Caco-2 (cell line): ENCODE results near the gene ARHGEF4. TPM values are rescaled to one million over a fixed set of nuclear protein-coding genes. Genes with fewer than 3 reads are reported as not detected.

Experiments
- BruUV-seq: library from RNA; stranded (reverse); fragments of 400-500 nt; replicated peaks from 2 replicates; lab custom pipeline; 2021; lab: Mats Ljungman, UMichigan
- CTCF ChIA-PET: fragments of 300-600 bp; sonication (Branson Sonifier 250); formaldehyde crosslinking; loops from one replicate; lab custom pipeline; 2022; ENCODE audit warnings: antibody characterized with exemption; lab: Charles Lee
- POLR2A ChIA-PET: fragments of 300-600 bp; sonication (Branson Sonifier 250); formaldehyde crosslinking; loops from one replicate; lab custom pipeline; 2022; ENCODE audit warnings: antibody characterized with exemption; lab: Charles Lee
- DNase-seq, 2 experiments: peaks; one replicate each; pipeline versions ENCODE4 v3.0.0 to v3.0.0-alpha.2; 2020 to 2022
- H3K27me3 ChIP-seq: replicated peaks from 2 replicates; pipeline ENCODE4 v1.6.0; 2011; ENCODE audit warnings: low read length; ENCODE audit not compliant: control insufficient read depth, insufficient read depth
- H3K36me3 ChIP-seq: 2 replicates; pipeline ENCODE4 v1.5.1; 2011; ENCODE audit warnings: low read length; ENCODE audit not compliant: control insufficient read depth, insufficient read depth
- H3K4me1 ChIP-seq: fragments of 250-450 bp; sonication (Bioruptor Pico); 2 replicates; pipeline ENCODE4 v1.5.1; 2020; ENCODE audit warnings: mild to moderate bottlenecking
- H3K4me3 ChIP-seq: 2 replicates; pipeline ENCODE4 v1.5.1; 2011; ENCODE audit warnings: low read depth, mild to moderate bottlenecking, control low read depth, low read length
- H3K9me3 ChIP-seq: fragments of 250-450 bp; sonication (Bioruptor Pico); 2 replicates; pipeline ENCODE4 v1.5.1; 2020; ENCODE audit warnings: mild to moderate bottlenecking, moderate library complexity
- H3K27ac Mint-ChIP-seq: one replicate; pipeline ENCODE4 v1.8.0; 2022; ENCODE audit warnings: mixed read lengths; ENCODE audit not compliant: unreplicated experiment
- H3K27me3 Mint-ChIP-seq: one replicate; pipeline ENCODE4 v1.8.0; 2022; ENCODE audit warnings: mixed read lengths; ENCODE audit not compliant: insufficient read depth, unreplicated experiment
- H3K36me3 Mint-ChIP-seq: one replicate; pipeline ENCODE4 v1.8.0; 2022; ENCODE audit warnings: mild to moderate bottlenecking, mixed read lengths; ENCODE audit not compliant: insufficient read depth, unreplicated experiment
- H3K4me1 Mint-ChIP-seq: one replicate; pipeline ENCODE4 v1.8.0; 2022; ENCODE audit warnings: low read depth, mixed read lengths; ENCODE audit not compliant: unreplicated experiment
- H3K4me3 Mint-ChIP-seq: one replicate; pipeline ENCODE4 v1.8.0; 2022; ENCODE audit warnings: mild to moderate bottlenecking, moderate library complexity, mixed read lengths; ENCODE audit not compliant: unreplicated experiment
- H3K9me3 Mint-ChIP-seq: one replicate; pipeline ENCODE4 v1.8.0; 2022; ENCODE audit warnings: mixed read lengths; ENCODE audit not compliant: unreplicated experiment
- intact Hi-C: fragments of 100-400 bp; cut with micrococcal nuclease; formaldehyde crosslinking; loops from one replicate; pipeline ENCODE4 v1.10.0; 2022; ENCODE audit not compliant: unreplicated experiment
- total RNA-seq: library from RNA; stranded (reverse); gene quantifications from 2 replicates; pipeline ENCODE4 v1.2.3, GENCODE V29; 2022
- TF ChIP-seq, protein P1 (sequence below), 2 experiments: fragments of 200-600 bp in 1 of 2; IDR thresholded peaks; 1 replicate in 1 of 2; 2 replicates in 1 of 2; pipeline versions ENCODE4 v1.5.1 to v1.8.0; 2011 to 2022; ENCODE audit warnings: antibody characterized with exemption in 1 of 2, control low read depth in 1 of 2, inconsistent platforms in 1 of 2, low read depth in 1 of 2, low read length in 1 of 2, mild to moderate bottlenecking in 1 of 2, moderate library complexity in 1 of 2; ENCODE audit not compliant: insufficient read depth in 1 of 2, severe bottlenecking in 1 of 2, unreplicated experiment in 1 of 2

The ARHGEF4 gene
- total RNA-seq, 1 experiment from 2014 or later: 1.8 TPM

DNA sequence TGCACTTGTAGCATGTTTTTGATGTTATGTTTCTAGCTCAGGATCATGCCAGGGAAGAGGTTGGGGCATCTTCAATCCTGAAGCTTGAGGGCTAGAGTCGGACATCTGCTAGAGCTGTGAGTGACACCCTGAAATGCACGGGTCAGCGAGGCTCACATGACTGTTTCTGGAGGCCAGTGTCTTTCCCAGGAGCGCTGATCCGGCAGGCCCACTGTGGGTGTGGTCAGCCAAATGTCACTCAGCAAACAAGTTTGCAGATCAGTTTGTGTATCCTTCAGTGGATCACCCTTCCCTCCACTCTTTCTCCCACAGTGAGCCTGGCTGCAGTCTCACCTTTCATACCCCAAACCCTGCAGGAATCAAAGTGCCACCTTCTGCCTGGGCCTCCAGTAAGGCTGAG is 23.0 kb upstream of the ARHGEF4 start:
- intact Hi-C loops: no loop called here
- H3K4me3 ChIP-seq: no peak overlapping the region
- H3K27me3 ChIP-seq: no peaks in the 10 kb centered on the region
- ChIA-PET POLR2A (no interaction called here), CTCF (no interaction called here)
- H3K9me3 ChIP-seq: peaks cover 3% of the 10 kb centered on the region; the same call in 1 of the 2 replicates
- Mint-ChIP-seq H3K27me3 (no peaks in the 10 kb centered on the region), H3K27ac (no peak overlapping the region), H3K4me1 (no peaks in the 10 kb centered on the region), H3K9me3 (no peaks in the 10 kb centered on the region), H3K36me3 (no peaks in the 10 kb centered on the region), H3K4me3 (no peak overlapping the region)
- DNase-seq: no peak
- TF ChIP-seq, protein P1, sequence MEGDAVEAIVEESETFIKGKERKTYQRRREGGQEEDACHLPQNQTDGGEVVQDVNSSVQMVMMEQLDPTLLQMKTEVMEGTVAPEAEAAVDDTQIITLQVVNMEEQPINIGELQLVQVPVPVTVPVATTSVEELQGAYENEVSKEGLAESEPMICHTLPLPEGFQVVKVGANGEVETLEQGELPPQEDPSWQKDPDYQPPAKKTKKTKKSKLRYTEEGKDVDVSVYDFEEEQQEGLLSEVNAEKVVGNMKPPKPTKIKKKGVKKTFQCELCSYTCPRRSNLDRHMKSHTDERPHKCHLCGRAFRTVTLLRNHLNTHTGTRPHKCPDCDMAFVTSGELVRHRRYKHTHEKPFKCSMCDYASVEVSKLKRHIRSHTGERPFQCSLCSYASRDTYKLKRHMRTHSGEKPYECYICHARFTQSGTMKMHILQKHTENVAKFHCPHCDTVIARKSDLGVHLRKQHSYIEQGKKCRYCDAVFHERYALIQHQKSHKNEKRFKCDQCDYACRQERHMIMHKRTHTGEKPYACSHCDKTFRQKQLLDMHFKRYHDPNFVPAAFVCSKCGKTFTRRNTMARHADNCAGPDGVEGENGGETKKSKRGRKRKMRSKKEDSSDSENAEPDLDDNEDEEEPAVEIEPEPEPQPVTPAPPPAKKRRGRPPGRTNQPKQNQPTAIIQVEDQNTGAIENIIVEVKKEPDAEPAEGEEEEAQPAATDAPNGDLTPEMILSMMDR (IDR thresholded peaks at IDR 0.05; ENCODE audit: insufficient read depth in 1 of 2, low read depth in 1 of 2, low read length in 1 of 2, severe bottlenecking in 1 of 2, unreplicated experiment in 1 of 2): no peak
- no TSS peak for BruUV-seq
- no peaks in the 10 kb centered on the region for H3K4me1 ChIP-seq
- no peaks in the 10 kb centered on the region for H3K36me3 ChIP-seq

DNA sequence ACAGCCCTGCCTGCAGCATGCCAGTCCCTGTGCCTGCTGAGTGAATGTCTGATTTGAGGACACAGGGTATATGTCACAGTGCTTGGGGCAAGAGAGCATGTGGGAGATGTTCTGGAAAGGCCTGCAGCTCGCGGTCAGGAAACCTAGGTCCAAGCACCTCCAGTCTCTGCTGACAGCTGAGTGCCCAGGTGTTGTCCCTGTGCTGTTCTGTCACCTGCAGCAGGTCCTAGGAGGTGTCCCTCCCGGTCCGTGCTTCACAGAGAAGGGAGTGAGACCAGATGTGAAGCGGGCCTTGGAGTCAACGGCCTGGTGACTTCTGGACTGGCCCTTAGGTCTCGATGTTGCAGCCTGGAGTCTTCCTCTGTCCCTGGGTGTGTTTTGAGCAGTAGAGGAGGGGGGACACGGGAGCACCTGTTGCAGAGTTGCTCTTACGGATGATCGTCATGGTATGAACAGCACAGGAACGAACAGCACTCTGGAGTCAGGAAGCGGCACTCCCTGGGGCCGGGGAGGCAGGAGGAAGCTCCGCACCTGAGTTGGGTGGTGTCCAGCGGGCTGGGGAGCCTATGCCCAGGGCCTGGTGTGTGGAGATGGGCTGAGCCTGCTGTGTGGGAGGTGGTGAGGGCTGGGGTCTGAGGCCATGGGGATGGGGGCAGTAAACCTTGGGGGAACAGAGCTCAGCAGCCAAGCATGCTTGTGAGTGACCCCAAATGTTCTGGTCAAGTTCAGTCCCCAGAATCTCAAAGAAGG is 21.6 kb upstream of the ARHGEF4 start:
- Histone ChIP-seq H3K9me3 (no peaks in the 10 kb centered on the region), H3K27me3 (no peaks in the 10 kb centered on the region), H3K4me3 (no peak overlapping the region), H3K4me1 (no peaks in the 10 kb centered on the region), H3K36me3 (no peaks in the 10 kb centered on the region)
- Mint-ChIP-seq H3K27ac (no peak overlapping the region), H3K4me3 (no peak overlapping the region), H3K36me3 (no peaks in the 10 kb centered on the region), H3K27me3 (no peaks in the 10 kb centered on the region), H3K9me3 (no peaks in the 10 kb centered on the region), H3K4me1 (no peaks in the 10 kb centered on the region)
- DNase-seq: no peak
- TF ChIP-seq, protein P1 (IDR thresholded peaks at IDR 0.05; ENCODE audit: insufficient read depth in 1 of 2, low read depth in 1 of 2, low read length in 1 of 2, severe bottlenecking in 1 of 2, unreplicated experiment in 1 of 2): no peak
- intact Hi-C loops: no loop called here
- BruUV-seq: no TSS peak
- ChIA-PET CTCF (no interaction called here), POLR2A (no interaction called here)

DNA sequence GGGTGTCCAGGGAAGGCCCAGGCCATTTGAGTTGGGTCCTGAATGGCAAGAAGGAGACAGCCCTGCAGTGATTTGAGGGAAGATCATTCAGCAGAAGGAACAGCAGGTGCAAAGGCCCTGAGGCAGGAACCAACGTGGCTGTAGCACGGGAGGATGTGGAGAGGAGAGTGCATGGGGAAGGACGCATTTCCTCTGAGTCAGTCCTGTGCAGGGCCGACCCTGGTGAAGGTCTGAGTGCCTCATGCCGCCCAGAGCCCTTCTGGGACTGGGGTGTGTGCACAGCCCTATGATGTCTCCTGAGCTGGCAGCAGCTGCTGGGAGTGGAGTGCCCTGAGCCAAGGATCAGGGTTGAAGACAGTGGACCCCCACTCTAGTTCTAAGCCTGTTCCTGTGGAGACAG is 17.9 kb upstream of the ARHGEF4 start:
- BruUV-seq: no TSS peak
- no peaks in the 10 kb centered on the region for H3K9me3 Mint-ChIP-seq
- ChIA-PET POLR2A (interaction anchor here (0.6 kb wide), 1 partner anchor 15 kb away, joined by 3 read pairs; no protein-coding TSS in a partner anchor), CTCF (no interaction called here)
- Histone ChIP-seq H3K27me3 (no peaks in the 10 kb centered on the region), H3K4me1 (no peaks in the 10 kb centered on the region), H3K9me3 (no peaks in the 10 kb centered on the region), H3K4me3 (no peak overlapping the region), H3K36me3 (no peaks in the 10 kb centered on the region)
- TF ChIP-seq, protein P1 (IDR thresholded peaks at IDR 0.05; ENCODE audit: insufficient read depth in 1 of 2, low read depth in 1 of 2, low read length in 1 of 2, severe bottlenecking in 1 of 2, unreplicated experiment in 1 of 2): no peak
- H3K36me3 Mint-ChIP-seq: no peaks in the 10 kb centered on the region
- intact Hi-C loops: no loop called here
- no peak overlapping the region for H3K4me3 Mint-ChIP-seq
- H3K27ac Mint-ChIP-seq: no peak overlapping the region
- H3K4me1 Mint-ChIP-seq: no peaks in the 10 kb centered on the region
- no peaks in the 10 kb centered on the region for H3K27me3 Mint-ChIP-seq
- DNase-seq: no peak
